ENCODE measurements around the gene NDST1.

The NDST1 gene

GRCh38 chr5:150522504-150523414 lies 14.8 kb downstream of the NDST1 start:
- Histone ChIP-seq H3K27me3 (ENCODE audit: control insufficient read depth, insufficient read depth, low read length) (no peaks in the 10 kb centered on the region), H3K36me3 (ENCODE audit: control insufficient read depth, insufficient read depth, low read length) (peaks cover 12% of the 10 kb centered on the region), H3K4me3 (ENCODE audit: low read length) (no peak overlapping the region), H3K27ac (ENCODE audit: low read length) (no peak overlapping the region), H3K9me3 (ENCODE audit: control insufficient read depth, insufficient read depth, low read length) (no peaks in the 10 kb centered on the region), H3K4me1 (ENCODE audit: control insufficient read depth, insufficient read depth, low read length) (peaks cover 10% of the 10 kb centered on the region)
- DNase-seq (ENCODE audit: low read depth, low spot score), result no peak
- no CpG with 5 or more reads among the region's 14 CpGs for WGBS (ENCODE audit: insufficient coverage, insufficient read length)

- Histone ChIP-seq H3K4me3 (ENCODE audit: low read length) (no peak overlapping the region), H3K27ac (ENCODE audit: low read length) (no peak overlapping the region), H3K27me3 (ENCODE audit: control insufficient read depth, insufficient read depth, low read length) (no peaks in the 10 kb centered on the region), H3K4me1 (ENCODE audit: control insufficient read depth, insufficient read depth, low read length) (peaks cover 10% of the 10 kb centered on the region), H3K9me3 (ENCODE audit: control insufficient read depth, insufficient read depth, low read length) (no peaks in the 10 kb centered on the region), H3K36me3 (ENCODE audit: control insufficient read depth, insufficient read depth, low read length) (peaks cover 16% of the 10 kb centered on the region)
- DNase-seq (ENCODE audit: low read depth, low spot score), result peak; percentile 29
- WGBS (ENCODE audit: insufficient coverage, insufficient read length), result no CpG with 5 or more reads among the region's 12 CpGs
These were observed 15.8 kb downstream of the NDST1 start for GRCh38 chr5:150523472-150524350.

DNA sequence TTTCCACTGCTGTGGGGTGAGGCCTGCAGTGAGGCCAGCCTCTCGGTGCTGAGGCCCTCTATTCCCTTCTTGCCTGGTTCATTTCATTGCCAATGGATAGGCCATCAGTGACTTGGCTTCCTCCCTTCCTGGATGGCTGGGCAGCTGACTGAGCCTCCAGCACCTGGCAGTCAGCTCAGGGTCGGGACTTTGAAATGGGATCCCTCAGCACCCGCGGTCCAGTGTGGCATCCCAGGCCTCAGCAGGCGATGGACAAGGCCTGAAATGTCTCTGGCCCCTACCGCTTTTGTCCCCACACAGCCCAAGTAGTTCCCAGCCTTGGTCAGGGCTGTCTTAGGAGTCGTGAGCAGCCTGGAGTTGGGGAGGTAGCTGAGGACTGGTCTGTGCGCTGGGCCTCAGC lies 17.2 kb downstream of the NDST1 start:
- peaks cover 16% of the 10 kb centered on the region for H3K36me3 ChIP-seq (ENCODE audit: control insufficient read depth, insufficient read depth, low read length)
- H3K9me3 ChIP-seq (ENCODE audit: control insufficient read depth, insufficient read depth, low read length), result no peaks in the 10 kb centered on the region
- H3K4me1 ChIP-seq (ENCODE audit: control insufficient read depth, insufficient read depth, low read length), result peaks cover 12% of the 10 kb centered on the region
- DNase-seq (ENCODE audit: low read depth, low spot score), result no peak
- no peak overlapping the region for H3K4me3 ChIP-seq (ENCODE audit: low read length)
- WGBS (ENCODE audit: insufficient coverage, insufficient read length), result no CpG with 5 or more reads among the region's 8 CpGs
- H3K27me3 ChIP-seq (ENCODE audit: control insufficient read depth, insufficient read depth, low read length), result no peaks in the 10 kb centered on the region
- no peak overlapping the region for H3K27ac ChIP-seq (ENCODE audit: low read length)

- no peak overlapping the region for H3K27ac ChIP-seq (ENCODE audit: low read length)
- DNase-seq (ENCODE audit: low read depth, low spot score), result no peak
- H3K9me3 ChIP-seq (ENCODE audit: control insufficient read depth, insufficient read depth, low read length), result no peaks in the 10 kb centered on the region
- peaks cover 12% of the 10 kb centered on the region for H3K4me1 ChIP-seq (ENCODE audit: control insufficient read depth, insufficient read depth, low read length)
- H3K4me3 ChIP-seq (ENCODE audit: low read length), result no peak overlapping the region
- H3K27me3 ChIP-seq (ENCODE audit: control insufficient read depth, insufficient read depth, low read length), result no peaks in the 10 kb centered on the region
- peaks cover 16% of the 10 kb centered on the region for H3K36me3 ChIP-seq (ENCODE audit: control insufficient read depth, insufficient read depth, low read length)
These were observed 17.9 kb downstream of the NDST1 start for GRCh38 chr5:150525781-150526180.

GRCh38 chr5:150527038-150527437 lies 19.1 kb downstream of the NDST1 start:
- Histone ChIP-seq H3K27ac (ENCODE audit: low read length) (no peak overlapping the region), H3K27me3 (ENCODE audit: control insufficient read depth, insufficient read depth, low read length) (no peaks in the 10 kb centered on the region), H3K9me3 (ENCODE audit: control insufficient read depth, insufficient read depth, low read length) (no peaks in the 10 kb centered on the region), H3K4me3 (ENCODE audit: low read length) (no peak overlapping the region), H3K4me1 (ENCODE audit: control insufficient read depth, insufficient read depth, low read length) (peaks cover 12% of the 10 kb centered on the region), H3K36me3 (ENCODE audit: control insufficient read depth, insufficient read depth, low read length) (peaks cover 9% of the 10 kb centered on the region)
- WGBS (ENCODE audit: insufficient coverage, insufficient read length), result no CpG with 5 or more reads among the region's 8 CpGs
- DNase-seq (ENCODE audit: low read depth, low spot score), result no peak

GRCh38 chr5:150527808-150528207 lies 19.9 kb downstream of the NDST1 start:
- Histone ChIP-seq H3K4me3 (ENCODE audit: low read length) (no peak overlapping the region), H3K9me3 (ENCODE audit: control insufficient read depth, insufficient read depth, low read length) (no peaks in the 10 kb centered on the region), H3K27ac (ENCODE audit: low read length) (no peak overlapping the region), H3K27me3 (ENCODE audit: control insufficient read depth, insufficient read depth, low read length) (no peaks in the 10 kb centered on the region), H3K36me3 (ENCODE audit: control insufficient read depth, insufficient read depth, low read length) (peaks cover 10% of the 10 kb centered on the region), H3K4me1 (ENCODE audit: control insufficient read depth, insufficient read depth, low read length) (peaks cover 12% of the 10 kb centered on the region)
- no CpG with 5 or more reads among the region's 24 CpGs for WGBS (ENCODE audit: insufficient coverage, insufficient read length)
- no peak for DNase-seq (ENCODE audit: low read depth, low spot score)

GRCh38 chr5:150528924-150529546 lies 21.1 kb downstream of the NDST1 start:
- H3K27ac ChIP-seq (ENCODE audit: low read length), result no peak overlapping the region
- no peak for DNase-seq (ENCODE audit: low read depth, low spot score)
- H3K9me3 ChIP-seq (ENCODE audit: control insufficient read depth, insufficient read depth, low read length), result no peaks in the 10 kb centered on the region
- WGBS (ENCODE audit: insufficient coverage, insufficient read length), result no CpG with 5 or more reads among the region's 2 CpGs
- H3K27me3 ChIP-seq (ENCODE audit: control insufficient read depth, insufficient read depth, low read length), result no peaks in the 10 kb centered on the region
- H3K4me1 ChIP-seq (ENCODE audit: control insufficient read depth, insufficient read depth, low read length), result peaks cover 12% of the 10 kb centered on the region
- H3K4me3 ChIP-seq (ENCODE audit: low read length), result no peak overlapping the region
- H3K36me3 ChIP-seq (ENCODE audit: control insufficient read depth, insufficient read depth, low read length), result peaks cover 16% of the 10 kb centered on the region

DNA sequence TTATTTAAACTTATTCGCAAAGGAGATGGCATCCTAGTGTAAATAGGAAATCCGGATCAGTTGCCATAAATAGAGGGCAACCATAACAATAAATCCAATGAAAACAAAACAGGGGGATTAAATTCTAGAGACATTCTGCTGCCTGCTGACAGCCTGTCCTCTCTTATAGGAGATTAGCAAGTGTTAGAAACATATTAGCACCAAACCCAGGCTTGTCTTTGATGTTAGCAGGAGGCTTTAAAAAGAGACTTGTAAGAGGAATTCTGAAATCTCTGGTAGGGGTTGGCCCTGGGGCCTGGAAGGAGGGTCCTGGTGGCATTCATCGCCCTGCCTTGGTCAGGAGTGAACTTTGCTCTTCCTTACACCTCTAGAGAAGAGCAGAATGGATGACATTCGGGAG lies 21.6 kb downstream of the NDST1 start:
- H3K9me3 ChIP-seq (ENCODE audit: control insufficient read depth, insufficient read depth, low read length), result no peaks in the 10 kb centered on the region
- no peaks in the 10 kb centered on the region for H3K27me3 ChIP-seq (ENCODE audit: control insufficient read depth, insufficient read depth, low read length)
- H3K27ac ChIP-seq (ENCODE audit: low read length), result no peak overlapping the region
- H3K36me3 ChIP-seq (ENCODE audit: control insufficient read depth, insufficient read depth, low read length), result peaks cover 17% of the 10 kb centered on the region
- H3K4me1 ChIP-seq (ENCODE audit: control insufficient read depth, insufficient read depth, low read length), result peaks cover 12% of the 10 kb centered on the region
- no peak for DNase-seq (ENCODE audit: low read depth, low spot score)
- no peak overlapping the region for H3K4me3 ChIP-seq (ENCODE audit: low read length)
- 100% methylated on average over 1 of the region's 4 CpGs for WGBS (ENCODE audit: insufficient coverage, insufficient read length)

GRCh38 chr5:150530423-150530822 lies 22.5 kb downstream of the NDST1 start:
- no CpG with 5 or more reads among the region's 3 CpGs for WGBS (ENCODE audit: insufficient coverage, insufficient read length)
- Histone ChIP-seq H3K4me1 (ENCODE audit: control insufficient read depth, insufficient read depth, low read length) (peaks cover 7% of the 10 kb centered on the region), H3K27me3 (ENCODE audit: control insufficient read depth, insufficient read depth, low read length) (no peaks in the 10 kb centered on the region), H3K36me3 (ENCODE audit: control insufficient read depth, insufficient read depth, low read length) (peaks cover 23% of the 10 kb centered on the region), H3K9me3 (ENCODE audit: control insufficient read depth, insufficient read depth, low read length) (no peaks in the 10 kb centered on the region), H3K27ac (ENCODE audit: low read length) (no peak overlapping the region), H3K4me3 (ENCODE audit: low read length) (no peak overlapping the region)
- no peak for DNase-seq (ENCODE audit: low read depth, low spot score)

- DNase-seq (ENCODE audit: low read depth, low spot score), result no peak
- H3K9me3 ChIP-seq (ENCODE audit: control insufficient read depth, insufficient read depth, low read length), result no peaks in the 10 kb centered on the region
- H3K27ac ChIP-seq (ENCODE audit: low read length), result no peak overlapping the region
- no CpG with 5 or more reads among the region's 9 CpGs for WGBS (ENCODE audit: insufficient coverage, insufficient read length)
- H3K27me3 ChIP-seq (ENCODE audit: control insufficient read depth, insufficient read depth, low read length), result no peaks in the 10 kb centered on the region
- H3K4me1 ChIP-seq (ENCODE audit: control insufficient read depth, insufficient read depth, low read length), result peaks cover 3% of the 10 kb centered on the region
- no peak overlapping the region for H3K4me3 ChIP-seq (ENCODE audit: low read length)
- peaks cover 29% of the 10 kb centered on the region for H3K36me3 ChIP-seq (ENCODE audit: control insufficient read depth, insufficient read depth, low read length)
These were observed 23.1 kb downstream of the NDST1 start for GRCh38 chr5:150530951-150531588.

Measured in iPS DF 6.9 (cell line).